COR-L47 (cell line): ENCODE measurements around the gene SGTA.
"Not testable (repeated sequence)": the region's sequence is repeated elsewhere in the genome, so short reads cannot be mapped to it uniquely, and the experiment has no call there.

Experiments used
- DNase-seq: peaks from one replicate; lab custom pipeline; 2025; lab: John Stamatoyannopoulos, UW

SGTA gene

DNA sequence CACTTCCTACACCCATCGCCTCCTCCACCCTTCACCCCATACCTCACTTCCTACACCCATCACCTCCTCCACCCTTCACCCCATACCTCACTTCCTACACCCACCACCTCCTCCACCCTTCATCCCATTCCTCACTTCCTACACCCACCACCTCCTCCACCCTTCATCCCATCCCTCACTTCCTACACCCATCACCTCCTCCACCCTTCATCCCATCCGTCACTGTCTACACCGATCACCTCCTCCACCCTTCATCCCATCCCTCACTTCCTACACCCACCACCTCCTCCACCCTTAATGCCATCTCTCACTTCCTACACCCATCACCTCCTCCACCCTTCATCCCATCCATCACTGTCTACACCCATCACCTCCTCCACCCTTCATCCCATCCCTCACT, 69.9 kb downstream of the SGTA start:
- not testable (repeated sequence) for DNase-seq

GRCh38 chr19:2711875-2712205, 71.2 kb downstream of the SGTA start:
- no peak for DNase-seq

DNA sequence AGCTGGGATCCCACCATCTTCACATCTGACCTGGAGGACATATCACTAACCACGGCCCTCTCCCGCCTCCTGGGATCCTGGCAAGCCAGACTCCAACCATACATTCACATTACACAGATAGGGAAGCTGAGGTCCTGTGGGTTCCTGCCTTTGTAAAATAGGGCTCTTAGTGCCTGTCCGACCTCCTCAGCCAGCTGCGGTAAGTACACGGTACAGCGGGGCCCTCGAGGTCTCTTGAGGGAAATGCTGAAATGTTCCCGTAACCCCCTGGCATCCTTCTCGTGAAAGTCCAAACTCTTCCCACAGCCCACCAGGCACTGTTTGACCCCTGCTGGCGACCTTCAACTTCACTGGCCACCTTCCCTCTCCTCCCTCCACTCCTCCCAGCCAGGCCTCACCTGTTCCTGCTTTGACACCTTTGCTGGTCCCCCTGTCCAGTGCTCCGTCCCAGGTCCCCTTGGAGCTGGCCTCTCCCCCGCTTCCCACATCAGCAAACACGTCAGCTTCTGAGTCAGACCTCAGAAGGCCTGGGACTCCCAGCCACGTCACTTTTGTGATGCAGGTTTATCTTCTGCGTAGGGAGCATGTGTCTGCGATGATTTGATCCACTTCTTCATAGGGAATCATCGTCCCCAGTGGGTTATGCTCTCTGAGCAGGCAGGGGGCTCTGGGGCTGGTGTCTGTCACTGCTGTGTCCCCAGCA, 71.8 kb downstream of the SGTA start:
- DNase-seq: no peak

DNA sequence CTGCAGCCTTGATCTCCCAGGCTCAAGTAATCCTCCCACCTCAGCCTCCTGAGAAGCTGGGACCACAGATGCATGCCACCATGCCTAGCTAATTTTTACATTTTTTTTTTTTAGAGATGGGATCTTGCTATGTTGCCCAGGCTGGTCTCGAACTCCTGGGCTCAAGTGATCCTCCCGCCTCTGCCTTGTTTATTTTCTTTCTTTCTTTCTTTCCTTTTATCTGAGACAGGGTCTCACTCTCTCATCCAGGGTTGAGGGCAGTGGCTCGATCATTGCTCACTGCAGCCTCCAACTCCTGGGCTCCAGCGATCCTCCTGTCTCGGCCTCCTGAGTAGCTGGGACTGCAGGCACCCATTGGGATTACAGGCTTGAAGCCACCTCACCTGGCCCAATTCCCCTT, 76.8 kb downstream of the SGTA start:
- DNase-seq: no peak
